ENCODE results near the gene SULT2B1.
"Not testable (repeated sequence)": the region's sequence is repeated elsewhere in the genome, so short reads cannot be mapped to it uniquely, and the experiment has no call there.

SULT2B1 gene

GRCh38 chr19:48516536-48516935 lies 35.4 kb upstream of the SULT2B1 start:
- Mint-ChIP-seq H3K4me1 (peaks cover 8% of the 10 kb centered on the region), H3K27ac (no peak overlapping the region), H3K9me3 (no peaks in the 10 kb centered on the region), H3K4me3 (no peak overlapping the region), H3K27me3 (no peaks in the 10 kb centered on the region)
- no peak for ATAC-seq
- no peak for DNase-seq

GRCh38 chr19:48518207-48518606 lies 33.8 kb upstream of the SULT2B1 start:
- ATAC-seq, result no peak
- no peak overlapping the region for H3K27ac Mint-ChIP-seq
- H3K4me1 Mint-ChIP-seq, result peaks cover 8% of the 10 kb centered on the region
- no peak for DNase-seq
- H3K4me3 Mint-ChIP-seq, result no peak overlapping the region
- H3K27me3 Mint-ChIP-seq, result no peaks in the 10 kb centered on the region
- no peaks in the 10 kb centered on the region for H3K9me3 Mint-ChIP-seq

- DNase-seq, ATAC-seq, H3K27ac Mint-ChIP-seq, H3K9me3 Mint-ChIP-seq, H3K27me3 Mint-ChIP-seq, H3K4me3 Mint-ChIP-seq, H3K4me1 Mint-ChIP-seq: not testable (repeated sequence)
Observed at GRCh38 chr19:48519426-48519825, 32.5 kb upstream of the SULT2B1 start.

- Mint-ChIP-seq H3K27ac (no peak overlapping the region), H3K4me3 (no peak overlapping the region), H3K4me1 (no peaks in the 10 kb centered on the region), H3K9me3 (peaks cover 4 to 9% of the 10 kb centered on the region in 2 donors), H3K27me3 (no peaks in the 10 kb centered on the region)
- ATAC-seq, result no peak
- DNase-seq, result no peak
Observed at GRCh38 chr19:48520134-48520533, 31.8 kb upstream of the SULT2B1 start.

GRCh38 chr19:48524221-48524620 lies 27.8 kb upstream of the SULT2B1 start:
- no peaks in the 10 kb centered on the region for H3K4me1 Mint-ChIP-seq
- no peaks in the 10 kb centered on the region for H3K27me3 Mint-ChIP-seq
- no peak for DNase-seq
- no peak overlapping the region for H3K27ac Mint-ChIP-seq
- no peak for ATAC-seq
- H3K4me3 Mint-ChIP-seq, result no peak overlapping the region
- H3K9me3 Mint-ChIP-seq, result peaks cover 9 to 36% of the 10 kb centered on the region in 2 donors

- Mint-ChIP-seq H3K4me3 (no peak overlapping the region), H3K27me3 (no peaks in the 10 kb centered on the region), H3K4me1 (no peaks in the 10 kb centered on the region), H3K9me3 (peaks cover 9 to 36% of the 10 kb centered on the region in 2 donors), H3K27ac (no peak overlapping the region)
- no peak for DNase-seq
- ATAC-seq, result no peak
Observed at GRCh38 chr19:48524732-48525131, 27.2 kb upstream of the SULT2B1 start.

- DNase-seq (no peak), ATAC-seq (no peak)
- Mint-ChIP-seq H3K4me1 (no peaks in the 10 kb centered on the region), H3K27me3 (peaks cover 9% of the 10 kb centered on the region), H3K27ac (no peak overlapping the region), H3K4me3 (no peak overlapping the region), H3K9me3 (peaks cover 6 to 32% of the 10 kb centered on the region in 2 donors)
Observed at GRCh38 chr19:48529156-48529555, 22.8 kb upstream of the SULT2B1 start.

GRCh38 chr19:48530066-48530720 lies 21.8 kb upstream of the SULT2B1 start:
- H3K4me3 Mint-ChIP-seq, result no peak overlapping the region
- ATAC-seq (no peak), DNase-seq (no peak)
- H3K4me1 Mint-ChIP-seq, result no peaks in the 10 kb centered on the region
- peak overlapping the region; percentile 76 for H3K27ac Mint-ChIP-seq
- peaks cover 5 to 27% of the 10 kb centered on the region in 2 donors for H3K9me3 Mint-ChIP-seq
- H3K27me3 Mint-ChIP-seq, result peaks cover 9% of the 10 kb centered on the region

GRCh38 chr19:48530770-48531169 lies 21.2 kb upstream of the SULT2B1 start:
- Mint-ChIP-seq H3K4me3 (no peak overlapping the region), H3K27me3 (peaks cover 9% of the 10 kb centered on the region), H3K27ac (no peak overlapping the region), H3K9me3 (peaks cover 5 to 27% of the 10 kb centered on the region in 2 donors), H3K4me1 (no peaks in the 10 kb centered on the region)
- no peak for ATAC-seq
- no peak for DNase-seq

GRCh38 chr19:48533770-48534169 lies 18.2 kb upstream of the SULT2B1 start:
- DNase-seq (no peak), ATAC-seq (no peak)
- peaks cover 9% of the 10 kb centered on the region for H3K27me3 Mint-ChIP-seq
- H3K4me1 Mint-ChIP-seq, result no peaks in the 10 kb centered on the region
- H3K9me3 Mint-ChIP-seq, result no peaks in the 10 kb centered on the region
- no peak overlapping the region for H3K27ac Mint-ChIP-seq
- H3K4me3 Mint-ChIP-seq, result no peak overlapping the region

GRCh38 chr19:48537541-48537940 lies 14.4 kb upstream of the SULT2B1 start:
- H3K4me1 Mint-ChIP-seq, result no peaks in the 10 kb centered on the region
- H3K27ac Mint-ChIP-seq, result no peak overlapping the region
- H3K27me3 Mint-ChIP-seq, result no peaks in the 10 kb centered on the region
- no peak for DNase-seq
- H3K9me3 Mint-ChIP-seq, result no peaks in the 10 kb centered on the region
- ATAC-seq, result no peak
- no peak overlapping the region for H3K4me3 Mint-ChIP-seq

- ATAC-seq, H3K27ac Mint-ChIP-seq, DNase-seq, H3K4me3 Mint-ChIP-seq, H3K9me3 Mint-ChIP-seq, H3K4me1 Mint-ChIP-seq, H3K27me3 Mint-ChIP-seq: not testable (repeated sequence)
Observed at GRCh38 chr19:48538057-48538456, 13.9 kb upstream of the SULT2B1 start.

GRCh38 chr19:48539503-48540096 lies 12.4 kb upstream of the SULT2B1 start:
- Mint-ChIP-seq H3K27ac (no peak overlapping the region), H3K9me3 (no peaks in the 10 kb centered on the region), H3K27me3 (no peaks in the 10 kb centered on the region), H3K4me1 (peaks cover 6% of the 10 kb centered on the region), H3K4me3 (no peak overlapping the region)
- ATAC-seq (no peak), DNase-seq (no peak)

GRCh38 chr19:48540110-48540509 lies 11.9 kb upstream of the SULT2B1 start:
- Mint-ChIP-seq H3K9me3 (no peaks in the 10 kb centered on the region), H3K4me3 (no peak overlapping the region), H3K27ac (no peak overlapping the region), H3K4me1 (peaks cover 6% of the 10 kb centered on the region), H3K27me3 (no peaks in the 10 kb centered on the region)
- no peak for DNase-seq
- no peak for ATAC-seq

GRCh38 chr19:48541813-48542212 lies 10.2 kb upstream of the SULT2B1 start:
- Mint-ChIP-seq H3K4me1 (peaks cover 6% of the 10 kb centered on the region), H3K4me3 (no peak overlapping the region), H3K9me3 (no peaks in the 10 kb centered on the region), H3K27me3 (no peaks in the 10 kb centered on the region), H3K27ac (no peak overlapping the region)
- no peak for DNase-seq
- ATAC-seq, result no peak

GRCh38 chr19:48543121-48543710 lies 8.8 kb upstream of the SULT2B1 start:
- DNase-seq (no peak), ATAC-seq (no peak)
- H3K9me3 Mint-ChIP-seq, result no peaks in the 10 kb centered on the region
- H3K27ac Mint-ChIP-seq, result no peak overlapping the region
- H3K4me1 Mint-ChIP-seq, result peaks cover 6% of the 10 kb centered on the region
- H3K4me3 Mint-ChIP-seq, result no peak overlapping the region
- no peaks in the 10 kb centered on the region for H3K27me3 Mint-ChIP-seq
